B cell (primary cell): Measurements from ENCODE around the gene NR2E3. TPM values are rescaled to one million over a fixed set of nuclear protein-coding genes. Genes with fewer than 3 reads are reported as not detected.

Experiments
- ATAC-seq: fragments of 200-7000 bp; cut with Tn5 transposase; one replicate; pipeline ENCODE4 v1.10.0; 2021; ENCODE audit warnings: low read depth, mild to moderate bottlenecking, moderate number of reproducible peaks, moderate library complexity
- CTCF ChIA-PET: fragments of 350-600 bp; sonication (Branson Sonifier 250); formaldehyde crosslinking; loops from one replicate; lab custom pipeline; 2021; ENCODE audit warnings: antibody characterized with exemption, inconsistent platforms; lab: Charles Lee
- POLR2A ChIA-PET: fragments of 350-600 bp; sonication (Branson Sonifier 250); formaldehyde crosslinking; loops from one replicate; lab custom pipeline; 2021; ENCODE audit warnings: antibody characterized with exemption; lab: Charles Lee
- DNase-seq: peaks from one replicate; pipeline ENCODE4 v3.0.0; 2013
- H2AFZ ChIP-seq: 2 replicates; pipeline ENCODE4 v1.6.1; 2012; ENCODE audit warnings: mild to moderate bottlenecking, low read depth, low read length; ENCODE audit not compliant: insufficient read depth, poor library complexity, severe bottlenecking
- H3K27ac ChIP-seq, 2 donors: 1 replicate in 1 of 2; 2 replicates in 1 of 2; pipeline ENCODE4 v1.5.1; 2012 to 2013; ENCODE audit warnings: low read length in 2 of 2, mild to moderate bottlenecking in 2 of 2, moderate library complexity in 1 of 2
- H3K27me3 ChIP-seq, 4 experiments: fragments of 200-600 bp in 1 of 4; sonication (generic) in 1 of 4; replicated peaks in 1 of 4; 1 replicate in 2 of 4; 2 replicates in 2 of 4; pipeline versions ENCODE4 v1.6.1 to v1.7.0; 2013 to 2016; ENCODE audit warnings: low read length in 3 of 4, mild to moderate bottlenecking in 2 of 4, mixed read lengths in 1 of 4, moderate library complexity in 1 of 4; ENCODE audit not compliant: insufficient read depth in 4 of 4, control insufficient read depth in 3 of 4; ENCODE audit errors: control extremely low read depth in 1 of 4
- H3K36me3 ChIP-seq, 2 experiments: replicated peaks in 1 of 2; 1 replicate in 1 of 2; 2 replicates in 1 of 2; pipeline versions ENCODE4 v1.6.1 to v1.7.1; 2013; ENCODE audit warnings: low read length in 1 of 2; ENCODE audit not compliant: insufficient read depth in 2 of 2, control insufficient read depth in 1 of 2; ENCODE audit errors: control extremely low read depth in 1 of 2, extremely low read depth in 1 of 2
- H3K4me1 ChIP-seq, 2 donors: fragments of 200-600 bp in 1 of 2; sonication (generic) in 1 of 2; 1 replicate in 1 of 2; 2 replicates in 1 of 2; pipeline versions ENCODE4 v1.5.1 to v1.6.1; 2013 to 2017; ENCODE audit warnings: low read length in 2 of 2; ENCODE audit not compliant: control insufficient read depth in 2 of 2, insufficient read depth in 2 of 2
- H3K4me2 ChIP-seq: replicated peaks from 2 replicates; pipeline ENCODE3; 2012; ENCODE audit warnings: mild to moderate bottlenecking, low read depth, low read length; ENCODE audit not compliant: poor library complexity, severe bottlenecking
- H3K4me3 ChIP-seq, 5 experiments: fragments of 200-600 bp in 1 of 5; sonication (generic) in 1 of 5; 1 replicate in 3 of 5; 2 replicates in 2 of 5; pipeline versions ENCODE4 v1.5.1 to v1.7.0; 2011 to 2016; ENCODE audit warnings: low read length in 4 of 5, mild to moderate bottlenecking in 4 of 5, low read depth in 2 of 5, control low read depth in 1 of 5, moderate library complexity in 1 of 5; ENCODE audit not compliant: insufficient read depth in 1 of 5; ENCODE audit errors: control extremely low read depth in 1 of 5, extremely low read depth in 1 of 5
- H3K79me2 ChIP-seq: fragments of 200-600 bp; sonication (generic); one replicate; pipeline ENCODE4 v1.6.0; 2016; ENCODE audit warnings: low read length; ENCODE audit not compliant: control insufficient read depth, insufficient read depth
- H3K9ac ChIP-seq: fragments of 200-600 bp; sonication (generic); 2 replicates; pipeline ENCODE4 v1.6.1; 2017; ENCODE audit warnings: mild to moderate bottlenecking, low read length, moderate library complexity
- H3K9me3 ChIP-seq, 3 donors: one replicate each; pipeline versions ENCODE4 v1.6.1 to v1.7.1; 2013; ENCODE audit warnings: low read length in 2 of 3; ENCODE audit not compliant: control insufficient read depth in 2 of 3, insufficient read depth in 1 of 3; ENCODE audit errors: control extremely low read depth in 1 of 3
- H4K20me1 ChIP-seq: 2 replicates; pipeline ENCODE4 v1.6.0; 2012; ENCODE audit warnings: mild to moderate bottlenecking, low read length; ENCODE audit not compliant: insufficient read depth, control insufficient read depth, poor library complexity, severe bottlenecking
- H3K27ac Mint-ChIP-seq: one replicate; pipeline ENCODE4 v1.8.0; 2021; ENCODE audit warnings: mixed read lengths
- H3K27me3 Mint-ChIP-seq: one replicate; pipeline ENCODE4 v1.8.0; 2021; ENCODE audit warnings: mixed read lengths
- H3K4me1 Mint-ChIP-seq: one replicate; pipeline ENCODE4 v1.8.0; 2021; ENCODE audit warnings: mixed read lengths
- H3K4me3 Mint-ChIP-seq: one replicate; pipeline ENCODE4 v1.8.0; 2021; ENCODE audit warnings: mixed read lengths
- H3K9me3 Mint-ChIP-seq: one replicate; pipeline ENCODE4 v1.8.0; 2022; ENCODE audit warnings: mixed read lengths; ENCODE audit not compliant: insufficient read depth
- EZH2 ChIP-seq: IDR thresholded peaks from 2 replicates; pipeline ENCODE4 v1.6.1; 2012; ENCODE audit warnings: borderline replicate concordance, low read depth, mild to moderate bottlenecking, moderate library complexity, low read length; ENCODE audit not compliant: insufficient read depth, poor library complexity, severe bottlenecking
- WGBS: methylation state at CpG from one replicate; pipeline ENCODE4 v1.1.5; 2013; ENCODE audit warnings: missing lambda C conversion rate; ENCODE audit not compliant: insufficient coverage; 5-methylcytosine and 5-hydroxymethylcytosine counted together
- intact Hi-C: fragments of 100-400 bp; cut with micrococcal nuclease; formaldehyde crosslinking; loops from one replicate; pipeline ENCODE4 v1.10.0; 2022
- polyA plus RNA-seq: library from polyadenylated mRNA; depleted of rRNA; stranded (reverse); fragments of >200 nt; gene quantifications from 2 replicates; pipeline ENCODE4 v1.2.3, GENCODE V29; 2012
- total RNA-seq, 2 donors: library from RNA; stranded (reverse); fragments of 120-200 nt in 1 of 2; gene quantifications; 1 replicate in 1 of 2; 2 replicates in 1 of 2; pipeline versions ENCODE4 v1.2.3 to v1.2.4, GENCODE V29; 2013 to 2022
- TF ChIP-seq, protein P1 (sequence below): fragments of 200-600 bp; IDR thresholded peaks from one replicate; pipeline ENCODE4 v1.8.0; 2022; ENCODE audit warnings: antibody characterized with exemption, mild to moderate bottlenecking

NR2E3 gene
- total and polyA plus RNA-seq, 2 donors (not counting 1 experiment from before 2014, with no cell fraction given): not detected

DNA sequence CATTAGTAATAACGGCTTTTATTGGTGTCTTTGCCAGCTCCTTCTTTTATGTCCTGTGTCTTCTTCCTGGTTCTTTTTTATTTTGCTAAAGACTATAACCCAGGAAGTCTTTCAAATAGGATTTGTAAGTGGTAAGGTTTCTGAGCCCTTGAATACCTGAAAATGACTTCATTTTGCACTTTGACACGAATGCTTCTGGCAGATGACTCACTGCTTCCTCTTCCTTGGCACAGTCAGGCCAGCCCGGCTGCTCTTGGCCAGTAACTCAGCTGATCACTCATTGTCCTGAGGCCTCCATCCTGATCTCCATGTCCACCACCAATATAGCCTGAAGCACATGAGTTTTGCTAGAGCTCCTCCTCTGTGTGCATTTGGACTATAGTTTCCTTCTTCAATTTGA, 48.7 kb upstream of the NR2E3 start:
- no peaks in the 10 kb centered on the region for H3K4me1 Mint-ChIP-seq
- Histone ChIP-seq H2AFZ (no peak overlapping the region), H3K4me3 (no peak overlapping the region), H3K9ac (no peak overlapping the region), H3K4me1 (no peaks in the 10 kb centered on the region), H3K79me2 (no peaks in the 10 kb centered on the region), H3K9me3 (peaks cover 0 to 6% (median 3%) of the 10 kb centered on the region in 3 donors), H4K20me1 (no peaks in the 10 kb centered on the region), H3K4me2 (no peak overlapping the region), H3K27ac (no peak overlapping the region), H3K27me3 (no peaks in the 10 kb centered on the region), H3K36me3 (no peaks in the 10 kb centered on the region)
- ATAC-seq (no peak), DNase-seq (no peak)
- TF ChIP-seq, protein P1, sequence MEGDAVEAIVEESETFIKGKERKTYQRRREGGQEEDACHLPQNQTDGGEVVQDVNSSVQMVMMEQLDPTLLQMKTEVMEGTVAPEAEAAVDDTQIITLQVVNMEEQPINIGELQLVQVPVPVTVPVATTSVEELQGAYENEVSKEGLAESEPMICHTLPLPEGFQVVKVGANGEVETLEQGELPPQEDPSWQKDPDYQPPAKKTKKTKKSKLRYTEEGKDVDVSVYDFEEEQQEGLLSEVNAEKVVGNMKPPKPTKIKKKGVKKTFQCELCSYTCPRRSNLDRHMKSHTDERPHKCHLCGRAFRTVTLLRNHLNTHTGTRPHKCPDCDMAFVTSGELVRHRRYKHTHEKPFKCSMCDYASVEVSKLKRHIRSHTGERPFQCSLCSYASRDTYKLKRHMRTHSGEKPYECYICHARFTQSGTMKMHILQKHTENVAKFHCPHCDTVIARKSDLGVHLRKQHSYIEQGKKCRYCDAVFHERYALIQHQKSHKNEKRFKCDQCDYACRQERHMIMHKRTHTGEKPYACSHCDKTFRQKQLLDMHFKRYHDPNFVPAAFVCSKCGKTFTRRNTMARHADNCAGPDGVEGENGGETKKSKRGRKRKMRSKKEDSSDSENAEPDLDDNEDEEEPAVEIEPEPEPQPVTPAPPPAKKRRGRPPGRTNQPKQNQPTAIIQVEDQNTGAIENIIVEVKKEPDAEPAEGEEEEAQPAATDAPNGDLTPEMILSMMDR: no peak
- no peak for TF ChIP-seq EZH2
- H3K9me3 Mint-ChIP-seq: peaks cover 3% of the 10 kb centered on the region
- WGBS: 58% methylated on average over 2 of the region's 3 CpGs
- H3K27me3 Mint-ChIP-seq: peaks cover 3% of the 10 kb centered on the region
- ChIA-PET POLR2A (no interaction called here), CTCF (no interaction called here)
- intact Hi-C loops: no loop called here
- H3K27ac Mint-ChIP-seq: no peak overlapping the region
- no peak overlapping the region for H3K4me3 Mint-ChIP-seq

DNA sequence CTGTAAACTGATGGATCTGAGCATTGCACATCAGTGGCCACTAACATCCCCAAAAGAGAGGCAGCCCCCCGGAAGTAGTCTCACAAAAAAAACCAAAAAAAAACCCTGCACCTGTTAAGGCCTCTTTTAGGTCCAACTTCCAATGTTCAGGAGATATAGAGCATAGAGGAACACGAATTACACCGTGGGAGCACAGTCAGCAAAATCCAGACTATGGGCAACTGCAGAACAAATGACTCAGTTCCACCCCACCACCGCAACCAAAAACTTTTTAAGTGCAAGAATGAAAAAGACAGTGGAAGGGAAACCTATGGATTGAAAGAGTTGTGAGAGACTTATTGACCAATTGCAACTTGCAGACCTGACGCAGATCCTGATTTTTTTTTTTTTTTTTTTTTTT, 42.2 kb upstream of the NR2E3 start:
- CTCF ChIA-PET: interaction anchor here (0.8 kb wide), 1 partner anchor 24 kb away, joined by 3 read pairs; no protein-coding TSS in a partner anchor
- H3K27ac Mint-ChIP-seq: no peak overlapping the region
- H3K27me3 Mint-ChIP-seq: peaks cover 16% of the 10 kb centered on the region
- ATAC-seq (no peak), DNase-seq (no peak)
- no peak overlapping the region for H3K4me3 Mint-ChIP-seq
- H3K4me1 Mint-ChIP-seq: no peaks in the 10 kb centered on the region
- Histone ChIP-seq H3K4me2 (no peak overlapping the region), H2AFZ (no peak overlapping the region), H3K4me1 (no peaks in the 10 kb centered on the region), H3K4me3 (no peak overlapping the region), H3K36me3 (no peaks in the 10 kb centered on the region), H3K27ac (no peak overlapping the region), H3K27me3 (no peaks in the 10 kb centered on the region), H3K9me3 (no peaks in the 10 kb centered on the region), H3K9ac (no peak overlapping the region), H4K20me1 (no peaks in the 10 kb centered on the region), H3K79me2 (no peaks in the 10 kb centered on the region)
- TF ChIP-seq, protein P1: no peak
- no peak for TF ChIP-seq EZH2
- no peaks in the 10 kb centered on the region for H3K9me3 Mint-ChIP-seq
- intact Hi-C loops: no loop called here
- POLR2A ChIA-PET: no interaction called here
- 100% methylated on average over 2 of the region's 5 CpGs for WGBS
